ENCODE data around the gene ACY1.

The ACY1 gene

GRCh38 chr3:52025453-52025852 is 42.1 kb downstream of the ACY1 start:
- H3K4me3 ChIP-seq (ENCODE audit: low read length), result no peak overlapping the region
- no peak overlapping the region for H3K4me2 ChIP-seq (ENCODE audit: low read length)
- no peaks in the 10 kb centered on the region for H3K9me2 ChIP-seq (replicated peaks; ENCODE audit: control insufficient read depth, low read length)
- TF ChIP-seq CTCF (IDR thresholded peaks at IDR 0.05; ENCODE audit: low read depth, low read length, poor library complexity, severe bottlenecking) (no peak), EZH2phosphoT487 (IDR thresholded peaks at IDR 0.05; ENCODE audit: borderline replicate concordance, low read length) (no peak)
- no peak overlapping the region for H3K27ac ChIP-seq (ENCODE audit: low read depth, low read length)
- no peaks in the 10 kb centered on the region for H3K79me2 ChIP-seq (ENCODE audit: control insufficient read depth, low read length)
- no peaks in the 10 kb centered on the region for H3K27me3 ChIP-seq (ENCODE audit: control insufficient read depth, low read length)
- H3K4me1 ChIP-seq (ENCODE audit: control insufficient read depth, low read length), result peaks cover 21% of the 10 kb centered on the region
- no peaks in the 10 kb centered on the region for H3F3A ChIP-seq (ENCODE audit: control insufficient read depth, insufficient read depth)
- no peaks in the 10 kb centered on the region for H3K36me3 ChIP-seq (ENCODE audit: control insufficient read depth, low read length)
- H3K9me3 ChIP-seq (ENCODE audit: control insufficient read depth, insufficient read depth, low read length), result no peaks in the 10 kb centered on the region
- H4K20me1 ChIP-seq (ENCODE audit: control insufficient read depth, insufficient read depth, low read depth, low read length), result no peaks in the 10 kb centered on the region

GRCh38 chr3:52026041-52026440 is 42.7 kb downstream of the ACY1 start:
- no peaks in the 10 kb centered on the region for H3K79me2 ChIP-seq (ENCODE audit: control insufficient read depth, low read length)
- TF ChIP-seq EZH2phosphoT487 (IDR thresholded peaks at IDR 0.05; ENCODE audit: borderline replicate concordance, low read length) (no peak), CTCF (IDR thresholded peaks at IDR 0.05; ENCODE audit: low read depth, low read length, poor library complexity, severe bottlenecking) (no peak)
- no peaks in the 10 kb centered on the region for H3K36me3 ChIP-seq (ENCODE audit: control insufficient read depth, low read length)
- H3K9me3 ChIP-seq (ENCODE audit: control insufficient read depth, insufficient read depth, low read length), result no peaks in the 10 kb centered on the region
- no peak overlapping the region for H3K27ac ChIP-seq (ENCODE audit: low read depth, low read length)
- H3K9me2 ChIP-seq (replicated peaks; ENCODE audit: control insufficient read depth, low read length), result no peaks in the 10 kb centered on the region
- no peak overlapping the region for H3K4me2 ChIP-seq (ENCODE audit: low read length)
- H3K27me3 ChIP-seq (ENCODE audit: control insufficient read depth, low read length), result no peaks in the 10 kb centered on the region
- H3K4me3 ChIP-seq (ENCODE audit: low read length), result no peak overlapping the region
- H3F3A ChIP-seq (ENCODE audit: control insufficient read depth, insufficient read depth), result no peaks in the 10 kb centered on the region
- H4K20me1 ChIP-seq (ENCODE audit: control insufficient read depth, insufficient read depth, low read depth, low read length), result no peaks in the 10 kb centered on the region
- peaks cover 21% of the 10 kb centered on the region for H3K4me1 ChIP-seq (ENCODE audit: control insufficient read depth, low read length)

GRCh38 chr3:52028572-52028971 is 45.2 kb downstream of the ACY1 start:
- TF ChIP-seq EZH2phosphoT487 (IDR thresholded peaks at IDR 0.05; ENCODE audit: borderline replicate concordance, low read length) (no peak), CTCF (IDR thresholded peaks at IDR 0.05; ENCODE audit: low read depth, low read length, poor library complexity, severe bottlenecking) (no peak)
- Histone ChIP-seq H3K79me2 (ENCODE audit: control insufficient read depth, low read length) (no peaks in the 10 kb centered on the region), H3K4me1 (ENCODE audit: control insufficient read depth, low read length) (peaks cover 10% of the 10 kb centered on the region)

GRCh38 chr3:52029053-52029452 is 45.7 kb downstream of the ACY1 start:
- H3K27me3 ChIP-seq (ENCODE audit: control insufficient read depth, low read length), result no peaks in the 10 kb centered on the region
- no peaks in the 10 kb centered on the region for H3K9me2 ChIP-seq (replicated peaks; ENCODE audit: control insufficient read depth, low read length)
- H3K36me3 ChIP-seq (ENCODE audit: control insufficient read depth, low read length), result no peaks in the 10 kb centered on the region
- no peaks in the 10 kb centered on the region for H3K79me2 ChIP-seq (ENCODE audit: control insufficient read depth, low read length)
- H3K4me2 ChIP-seq (ENCODE audit: low read length), result no peak overlapping the region
- no peak overlapping the region for H3K4me3 ChIP-seq (ENCODE audit: low read length)
- H3K4me1 ChIP-seq (ENCODE audit: control insufficient read depth, low read length), result peaks cover 5% of the 10 kb centered on the region
- H3K27ac ChIP-seq (ENCODE audit: low read depth, low read length), result no peak overlapping the region
- no peak for TF ChIP-seq CTCF (IDR thresholded peaks at IDR 0.05; ENCODE audit: low read depth, low read length, poor library complexity, severe bottlenecking)
- no peak for TF ChIP-seq EZH2phosphoT487 (IDR thresholded peaks at IDR 0.05; ENCODE audit: borderline replicate concordance, low read length)
- H4K20me1 ChIP-seq (ENCODE audit: control insufficient read depth, insufficient read depth, low read depth, low read length), result no peaks in the 10 kb centered on the region
- H3F3A ChIP-seq (ENCODE audit: control insufficient read depth, insufficient read depth), result no peaks in the 10 kb centered on the region
- no peaks in the 10 kb centered on the region for H3K9me3 ChIP-seq (ENCODE audit: control insufficient read depth, insufficient read depth, low read length)

More at GRCh38 chr3:52028572-52028971, 45.2 kb downstream of the ACY1 start:
- no peaks in the 10 kb centered on the region for H3F3A ChIP-seq (ENCODE audit: control insufficient read depth, insufficient read depth)
- no peak overlapping the region for H3K27ac ChIP-seq (ENCODE audit: low read depth, low read length)
- no peak overlapping the region for H3K4me3 ChIP-seq (ENCODE audit: low read length)
- H3K4me2 ChIP-seq (ENCODE audit: low read length), result no peak overlapping the region
- H3K9me3 ChIP-seq (ENCODE audit: control insufficient read depth, insufficient read depth, low read length), result no peaks in the 10 kb centered on the region
- H3K36me3 ChIP-seq (ENCODE audit: control insufficient read depth, low read length), result no peaks in the 10 kb centered on the region
- no peaks in the 10 kb centered on the region for H3K27me3 ChIP-seq (ENCODE audit: control insufficient read depth, low read length)
- no peaks in the 10 kb centered on the region for H3K9me2 ChIP-seq (replicated peaks; ENCODE audit: control insufficient read depth, low read length)
- H4K20me1 ChIP-seq (ENCODE audit: control insufficient read depth, insufficient read depth, low read depth, low read length), result no peaks in the 10 kb centered on the region
